ENCODE results near the gene CCBE1. TPM values are rescaled to one million over a fixed set of nuclear protein-coding genes. Genes with fewer than 3 reads are reported as not detected.
A peak's percentile ranks its signal among the peaks of the same experiment; 100 is the strongest.

CCBE1 gene
- total and polyA plus RNA-seq, 5 donors: 0.48 to 3.5 (median 1.1) TPM

DNA sequence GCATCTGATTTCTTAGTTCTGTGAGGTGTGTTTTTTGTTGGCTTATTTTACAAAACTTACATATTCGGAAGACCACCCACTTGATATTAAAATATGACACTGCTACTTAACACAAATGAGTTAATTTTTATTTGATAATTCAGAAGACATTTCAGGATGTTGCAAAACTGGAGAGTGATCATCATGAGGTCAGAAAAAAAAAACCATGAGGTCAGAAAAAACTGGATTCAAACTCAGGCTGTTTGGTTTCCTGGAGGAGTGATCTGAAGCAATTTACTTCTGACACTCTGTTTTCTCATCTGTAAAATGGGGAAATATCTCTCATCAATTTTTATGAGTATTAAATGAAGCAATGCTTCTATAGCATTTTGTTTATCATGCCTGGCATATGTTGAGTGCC, 1.8 kb upstream of the CCBE1 start:
- DNase-seq (no peak), ATAC-seq (no peak)
- Histone ChIP-seq H3K27ac (ENCODE audit: low read length) (no peak overlapping the region), H3K27me3 (ENCODE audit: control insufficient read depth, insufficient read depth) (no peaks in the 10 kb centered on the region), H3K4me3 (ENCODE audit: low read length) (no peak overlapping the region), H3K9me3 (ENCODE audit: control insufficient read depth, low read length) (no peaks in the 10 kb centered on the region), H3K4me1 (ENCODE audit: control insufficient read depth, insufficient read depth, low read length) (no peaks in the 10 kb centered on the region)
- intact Hi-C loops (cut with DNase I): loop anchor here in 3 of 4 donors (5.0 to 10.0 kb wide), 3 partner anchors 123 to 234 kb away; no protein-coding TSS in a partner anchor
- WGBS: 94% methylated on average over 1 of the region's 1 CpG

DNA sequence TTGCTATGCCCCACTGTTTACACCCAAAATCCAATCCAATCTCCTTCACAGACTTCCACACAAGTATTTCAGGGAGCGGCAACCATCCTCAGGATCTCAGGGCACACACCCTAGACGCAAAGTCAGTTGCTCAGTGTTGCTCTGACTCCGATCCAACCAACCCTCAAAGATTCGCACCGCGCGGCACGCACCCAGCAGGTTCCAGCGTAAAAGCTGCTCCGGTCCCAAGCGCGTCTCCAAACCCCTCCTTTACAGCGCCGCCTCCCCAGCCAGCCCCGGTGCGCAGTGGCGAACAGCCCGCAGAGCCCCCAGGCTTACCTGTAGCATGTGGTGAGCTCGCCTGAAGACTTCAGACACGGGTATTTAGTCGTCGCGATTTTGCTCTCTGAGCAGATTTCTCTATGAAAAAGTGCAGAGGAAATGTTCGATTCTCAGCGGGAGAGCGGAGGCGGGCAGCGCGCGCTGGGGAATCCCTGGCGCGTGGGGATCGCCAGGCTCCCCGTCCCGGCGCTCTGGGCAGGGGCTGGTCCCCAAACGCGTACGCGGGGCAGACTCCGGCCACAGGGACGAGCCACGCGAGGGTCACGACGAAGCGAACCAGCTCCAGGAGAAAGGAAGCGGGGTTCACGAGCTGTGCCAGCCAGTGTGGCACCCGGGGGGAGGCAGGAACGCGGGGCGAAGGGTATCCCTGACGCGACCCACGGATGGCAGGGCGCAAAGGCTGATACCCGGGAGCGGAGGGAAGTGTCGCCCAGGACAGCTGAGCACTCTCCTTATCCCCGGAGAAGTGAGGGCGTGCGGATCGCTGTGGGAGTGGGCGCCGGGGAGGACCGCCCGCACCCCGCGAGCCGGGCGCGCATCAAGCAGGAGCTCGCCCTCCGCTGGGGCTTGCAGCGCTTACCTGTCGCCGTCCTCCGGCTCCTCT, 650 bp downstream of the CCBE1 start:
- intact Hi-C loops (cut with DNase I): loop anchor here in 3 of 4 donors (5.0 to 10.0 kb wide), 3 partner anchors 126 to 232 kb away; no protein-coding TSS in a partner anchor
- H3K4me1 ChIP-seq (ENCODE audit: control insufficient read depth, insufficient read depth, low read length): no peaks in the 10 kb centered on the region
- peak overlapping the region; percentile 8 for H3K4me3 ChIP-seq (ENCODE audit: low read length)
- WGBS: 2% methylated on average over 79 of the region's 79 CpGs
- no peaks in the 10 kb centered on the region for H3K27me3 ChIP-seq (ENCODE audit: control insufficient read depth, insufficient read depth)
- ATAC-seq (peak; percentile 39 to 52), DNase-seq (peak in 2 of 3 donors; percentile 54 to 61)
- no peaks in the 10 kb centered on the region for H3K9me3 ChIP-seq (ENCODE audit: control insufficient read depth, low read length)
- H3K27ac ChIP-seq (ENCODE audit: low read length): no peak overlapping the region

DNA sequence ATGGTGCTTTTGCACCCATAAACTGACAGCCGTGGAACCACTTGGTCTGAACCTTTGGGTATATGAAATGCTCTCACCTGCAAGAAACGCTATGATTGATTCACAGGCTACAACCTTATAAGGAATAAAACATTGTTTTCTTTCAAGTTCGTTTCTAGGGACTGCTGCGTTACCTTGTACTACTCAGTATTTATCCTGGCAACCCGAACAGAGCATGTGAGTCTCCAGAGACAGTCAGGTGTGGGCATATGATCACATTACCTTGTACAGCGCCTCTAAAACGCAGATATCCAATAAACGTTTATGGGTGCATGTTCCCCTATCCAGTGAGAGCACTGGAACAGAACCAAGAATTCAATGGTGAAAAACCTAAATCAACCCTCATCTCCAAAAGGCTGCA, 1.7 kb downstream of the CCBE1 start:
- ATAC-seq: no peak
- Histone ChIP-seq H3K9me3 (ENCODE audit: control insufficient read depth, low read length) (no peaks in the 10 kb centered on the region), H3K4me1 (ENCODE audit: control insufficient read depth, insufficient read depth, low read length) (no peaks in the 10 kb centered on the region), H3K27me3 (ENCODE audit: control insufficient read depth, insufficient read depth) (no peaks in the 10 kb centered on the region), H3K27ac (ENCODE audit: low read length) (no peak overlapping the region), H3K4me3 (ENCODE audit: low read length) (no peak overlapping the region)
- DNase-seq: no peak
- 76% methylated on average over 8 of the region's 8 CpGs for WGBS
- intact Hi-C loops (cut with DNase I): loop anchor here in 3 of 4 donors (5.0 to 10.0 kb wide), 3 partner anchors 127 to 231 kb away; no protein-coding TSS in a partner anchor

DNA sequence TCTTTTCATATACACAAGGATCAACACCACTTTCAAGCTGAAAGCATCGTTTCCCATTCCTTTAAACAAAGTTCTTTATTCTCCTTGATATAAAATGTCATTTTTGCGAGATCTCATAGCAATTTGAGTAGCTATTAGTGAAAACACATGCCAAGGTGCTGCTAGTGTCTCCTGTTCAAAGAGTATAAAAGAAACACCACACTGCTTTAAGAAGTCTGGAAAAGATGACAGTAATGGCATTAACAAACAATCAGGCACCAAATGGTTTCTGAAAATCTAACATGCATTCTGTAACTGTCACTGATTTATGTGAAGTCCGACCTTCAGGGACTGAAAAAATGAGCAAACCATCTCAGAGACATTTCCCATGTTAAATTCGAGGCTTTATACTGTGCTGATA, 2.4 kb downstream of the CCBE1 start:
- intact Hi-C loops (cut with DNase I): loop anchor here in 3 of 4 donors (5.0 to 10.0 kb wide), 3 partner anchors 127 to 230 kb away; no protein-coding TSS in a partner anchor
- H3K9me3 ChIP-seq (ENCODE audit: control insufficient read depth, low read length): no peaks in the 10 kb centered on the region
- WGBS: 61% methylated on average over 4 of the region's 4 CpGs

DNA sequence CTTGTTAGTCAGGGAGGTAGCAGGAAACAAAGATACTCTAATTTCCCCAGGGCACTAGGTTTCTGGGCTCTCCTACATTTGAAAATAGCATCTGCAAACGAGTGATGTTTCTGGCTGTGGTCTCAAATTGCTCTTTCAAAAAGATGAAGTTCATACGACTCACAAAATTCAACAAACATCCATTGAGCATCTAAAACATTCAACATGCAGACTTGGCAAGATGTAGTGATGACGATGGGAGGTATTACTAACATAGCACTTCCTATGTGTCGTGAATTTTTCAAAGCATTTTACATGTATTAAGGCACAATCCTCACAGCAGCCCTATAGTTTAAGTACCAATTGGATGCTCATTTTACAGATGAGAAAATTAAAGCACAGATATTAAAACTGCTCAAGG, 5.2 kb downstream of the CCBE1 start:
- H3K27ac ChIP-seq (ENCODE audit: low read length): no peak overlapping the region
- DNase-seq (no peak), ATAC-seq (no peak)
- no peaks in the 10 kb centered on the region for H3K4me1 ChIP-seq (ENCODE audit: control insufficient read depth, insufficient read depth, low read length)
- no peaks in the 10 kb centered on the region for H3K9me3 ChIP-seq (ENCODE audit: control insufficient read depth, low read length)
- WGBS: 49% methylated on average over 4 of the region's 4 CpGs
- intact Hi-C loops (cut with DNase I): loop anchor here in 1 of 4 donors (10.0 kb wide), 1 partner anchor 227 kb away; no protein-coding TSS in a partner anchor
- H3K27me3 ChIP-seq (ENCODE audit: control insufficient read depth, insufficient read depth): no peaks in the 10 kb centered on the region
- no peak overlapping the region for H3K4me3 ChIP-seq (ENCODE audit: low read length)

More for the DNA sequence above, 2.4 kb downstream of the CCBE1 start:
- DNase-seq: no peak
- ATAC-seq: no peak
- Histone ChIP-seq H3K27ac (ENCODE audit: low read length) (no peak overlapping the region), H3K4me1 (ENCODE audit: control insufficient read depth, insufficient read depth, low read length) (no peaks in the 10 kb centered on the region), H3K27me3 (ENCODE audit: control insufficient read depth, insufficient read depth) (no peaks in the 10 kb centered on the region), H3K4me3 (ENCODE audit: low read length) (no peak overlapping the region)

DNA sequence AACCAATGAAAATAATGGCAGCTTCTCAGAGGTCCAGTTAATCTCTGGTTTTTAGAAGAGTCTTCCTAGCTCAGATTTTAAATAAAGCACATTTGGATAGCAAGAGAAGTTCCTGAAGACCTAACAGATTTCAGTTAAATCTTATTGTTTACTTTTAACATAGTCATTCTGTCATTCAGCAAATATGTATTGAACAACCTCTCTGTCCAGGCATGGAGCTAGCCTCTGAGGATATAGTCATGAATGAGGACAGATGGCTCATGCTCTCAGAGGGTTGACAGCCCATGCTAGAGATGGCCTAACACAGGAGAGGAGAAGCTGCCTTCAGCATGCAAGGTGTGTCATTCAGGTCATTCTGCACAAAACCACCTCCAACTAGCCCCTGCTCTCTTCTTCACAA, 6.2 kb downstream of the CCBE1 start:
- intact Hi-C loops (cut with DNase I): loop anchor here in 1 of 4 donors (10.0 kb wide), 1 partner anchor 226 kb away; no protein-coding TSS in a partner anchor
- Histone ChIP-seq H3K4me3 (ENCODE audit: low read length) (no peak overlapping the region), H3K27ac (ENCODE audit: low read length) (no peak overlapping the region), H3K9me3 (ENCODE audit: control insufficient read depth, low read length) (no peaks in the 10 kb centered on the region), H3K4me1 (ENCODE audit: control insufficient read depth, insufficient read depth, low read length) (no peaks in the 10 kb centered on the region), H3K27me3 (ENCODE audit: control insufficient read depth, insufficient read depth) (no peaks in the 10 kb centered on the region)
- ATAC-seq (no peak), DNase-seq (no peak)

DNA sequence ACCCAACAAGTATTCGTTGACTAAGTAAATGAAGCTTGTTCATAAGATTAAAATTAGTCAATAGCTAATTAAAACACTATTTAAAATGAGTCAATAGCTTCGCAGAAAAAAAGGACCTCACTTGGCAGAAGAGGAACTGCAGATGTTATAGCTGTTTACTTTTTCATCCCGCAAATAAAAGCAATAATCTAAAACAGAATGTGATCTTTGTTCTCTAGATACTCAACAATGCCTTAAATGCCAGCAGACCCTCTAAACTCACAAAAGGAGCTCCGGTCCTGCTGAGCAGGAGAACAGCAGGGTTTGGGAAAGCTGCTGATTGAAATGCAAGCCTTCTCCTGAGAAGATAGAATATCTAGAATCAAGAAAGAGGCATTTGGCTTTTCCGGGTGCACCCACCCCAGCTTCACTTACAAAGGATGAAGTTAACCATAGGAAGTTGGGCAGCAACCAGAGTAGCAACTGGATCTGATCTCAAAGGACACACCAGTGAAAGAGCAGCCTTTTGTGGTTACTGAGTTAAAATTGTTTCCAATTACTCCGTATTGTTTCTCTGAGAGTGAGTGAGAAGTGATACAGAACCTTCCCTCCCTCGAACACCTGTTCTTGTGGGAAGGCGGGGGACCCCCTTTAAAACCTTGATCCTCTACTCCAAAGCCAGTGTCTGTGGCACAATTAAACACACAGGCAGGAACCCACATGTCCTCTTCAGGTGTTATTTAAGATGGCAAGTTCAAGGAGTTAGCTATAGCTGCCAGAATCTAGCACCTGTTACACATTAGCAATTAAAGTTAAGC, 6.8 kb downstream of the CCBE1 start:
- 40% methylated on average over 8 of the region's 8 CpGs for WGBS
- Histone ChIP-seq H3K4me1 (ENCODE audit: control insufficient read depth, insufficient read depth, low read length) (no peaks in the 10 kb centered on the region), H3K9me3 (ENCODE audit: control insufficient read depth, low read length) (no peaks in the 10 kb centered on the region), H3K4me3 (ENCODE audit: low read length) (no peak overlapping the region), H3K27ac (ENCODE audit: low read length) (no peak overlapping the region), H3K27me3 (ENCODE audit: control insufficient read depth, insufficient read depth) (no peaks in the 10 kb centered on the region)
- intact Hi-C loops (cut with DNase I): loop anchor here in 1 of 4 donors (10.0 kb wide), 1 partner anchor 226 kb away; no protein-coding TSS in a partner anchor
- ATAC-seq (no peak), DNase-seq (no peak)

DNA sequence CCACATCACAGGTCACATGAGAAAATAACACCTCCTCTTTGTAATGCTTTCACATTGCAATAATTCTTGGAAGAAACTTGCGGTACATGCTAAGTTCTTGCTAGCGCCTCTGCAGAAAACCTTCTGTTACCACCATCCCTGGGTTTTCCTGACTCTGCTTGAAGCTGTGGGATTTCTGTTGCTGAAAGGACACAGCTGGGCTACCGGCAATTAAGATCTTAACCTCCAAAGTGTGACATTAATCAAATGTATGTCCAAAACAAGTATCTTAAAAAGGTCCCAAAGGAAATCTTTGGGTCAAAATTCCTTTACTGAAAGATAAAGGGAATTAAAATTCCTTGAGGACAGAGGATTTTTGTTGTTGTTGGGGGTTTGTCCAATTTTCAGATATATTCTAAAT, 7.5 kb downstream of the CCBE1 start:
- no peak for DNase-seq
- intact Hi-C loops (cut with DNase I): loop anchor here in 1 of 4 donors (10.0 kb wide), 1 partner anchor 225 kb away; no protein-coding TSS in a partner anchor
- Histone ChIP-seq H3K9me3 (ENCODE audit: control insufficient read depth, low read length) (no peaks in the 10 kb centered on the region), H3K4me3 (ENCODE audit: low read length) (no peak overlapping the region), H3K27me3 (ENCODE audit: control insufficient read depth, insufficient read depth) (no peaks in the 10 kb centered on the region), H3K27ac (ENCODE audit: low read length) (no peak overlapping the region), H3K4me1 (ENCODE audit: control insufficient read depth, insufficient read depth, low read length) (no peaks in the 10 kb centered on the region)
- ATAC-seq: no peak
- WGBS: 42% methylated on average over 3 of the region's 3 CpGs

DNA sequence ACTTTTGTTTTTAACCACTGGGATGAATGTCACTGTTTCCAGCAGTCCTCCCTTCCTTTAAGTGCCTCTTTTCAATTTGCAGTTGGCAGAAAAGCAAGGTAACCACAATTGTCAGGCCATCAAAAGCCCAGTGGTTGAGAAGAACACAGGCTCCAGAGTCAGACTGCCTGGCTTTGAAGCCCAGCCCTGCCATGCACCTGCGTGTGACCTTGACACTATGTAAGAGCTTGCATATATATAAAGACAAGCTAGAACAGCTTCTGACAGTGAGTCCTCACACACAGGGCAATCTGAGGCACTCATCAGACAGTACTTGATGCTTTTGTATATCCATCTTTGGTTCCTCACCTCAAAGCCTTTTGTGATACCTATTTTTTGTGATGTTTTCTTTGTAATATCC, 11.0 kb downstream of the CCBE1 start:
- WGBS: 78% methylated on average over 1 of the region's 1 CpG
- H3K27ac ChIP-seq (ENCODE audit: low read length): no peak overlapping the region
- no peak overlapping the region for H3K4me3 ChIP-seq (ENCODE audit: low read length)
- H3K27me3 ChIP-seq (ENCODE audit: control insufficient read depth, insufficient read depth): no peaks in the 10 kb centered on the region
- DNase-seq: no peak
- H3K9me3 ChIP-seq (ENCODE audit: control insufficient read depth, low read length): no peaks in the 10 kb centered on the region
- no peak for ATAC-seq
- intact Hi-C loops (cut with DNase I): no loop called here
- no peaks in the 10 kb centered on the region for H3K4me1 ChIP-seq (ENCODE audit: control insufficient read depth, insufficient read depth, low read length)

DNA sequence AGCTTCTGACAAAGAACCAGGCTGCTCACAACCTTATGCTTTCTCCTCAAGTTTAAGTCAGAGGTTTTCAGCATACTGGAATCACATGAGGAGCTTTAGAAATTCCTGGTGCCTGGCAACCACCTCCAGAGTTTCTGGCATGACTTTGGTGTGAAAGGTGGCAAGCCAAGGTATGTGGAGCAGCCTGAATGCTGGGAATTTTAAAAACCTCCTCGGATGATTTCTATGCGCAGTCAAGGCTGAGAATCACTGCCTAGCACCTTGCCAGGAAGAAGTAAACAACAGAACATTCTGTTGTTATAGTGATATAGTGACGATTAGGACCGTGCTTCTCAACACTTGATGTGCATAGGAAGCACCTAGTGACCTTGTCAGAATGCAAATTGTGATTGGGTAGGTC, 11.7 kb downstream of the CCBE1 start:
- ATAC-seq: no peak

DNA sequence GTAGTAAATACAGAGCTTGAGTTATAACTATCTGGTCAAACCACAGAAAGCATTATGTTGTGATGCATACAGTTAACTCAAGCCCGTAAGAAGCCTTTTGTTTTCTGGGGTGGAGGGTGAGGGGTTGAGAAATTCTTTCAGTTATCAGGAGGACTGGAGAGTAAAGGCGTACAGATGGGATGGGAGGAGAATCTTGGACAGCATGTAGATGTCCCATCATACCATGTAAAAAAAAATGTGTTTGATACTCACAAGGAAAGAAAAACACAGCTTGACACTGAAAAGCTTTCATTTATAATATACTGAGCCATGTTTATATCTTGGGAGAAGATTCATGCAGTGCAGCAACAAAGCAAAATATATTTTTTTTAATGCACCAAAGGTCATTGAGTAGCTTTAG, 12.4 kb downstream of the CCBE1 start:
- H3K27ac ChIP-seq (ENCODE audit: low read length): no peak overlapping the region
- 60% methylated on average over 2 of the region's 2 CpGs for WGBS
- intact Hi-C loops (cut with DNase I): no loop called here

More for the DNA sequence above, 11.7 kb downstream of the CCBE1 start:
- Histone ChIP-seq H3K4me1 (ENCODE audit: control insufficient read depth, insufficient read depth, low read length) (no peaks in the 10 kb centered on the region), H3K4me3 (ENCODE audit: low read length) (no peak overlapping the region), H3K27ac (ENCODE audit: low read length) (no peak overlapping the region), H3K9me3 (ENCODE audit: control insufficient read depth, low read length) (no peaks in the 10 kb centered on the region), H3K27me3 (ENCODE audit: control insufficient read depth, insufficient read depth) (no peaks in the 10 kb centered on the region)
- 23% methylated on average over 4 of the region's 4 CpGs for WGBS
- no peak for DNase-seq
- intact Hi-C loops (cut with DNase I): no loop called here

More for the DNA sequence above, 12.4 kb downstream of the CCBE1 start:
- ATAC-seq (no peak), DNase-seq (no peak)
- Histone ChIP-seq H3K4me3 (ENCODE audit: low read length) (no peak overlapping the region), H3K9me3 (ENCODE audit: control insufficient read depth, low read length) (no peaks in the 10 kb centered on the region), H3K4me1 (ENCODE audit: control insufficient read depth, insufficient read depth, low read length) (no peaks in the 10 kb centered on the region), H3K27me3 (ENCODE audit: control insufficient read depth, insufficient read depth) (no peaks in the 10 kb centered on the region)
